ENCODE data around the gene ADK.

ADK gene

DNA sequence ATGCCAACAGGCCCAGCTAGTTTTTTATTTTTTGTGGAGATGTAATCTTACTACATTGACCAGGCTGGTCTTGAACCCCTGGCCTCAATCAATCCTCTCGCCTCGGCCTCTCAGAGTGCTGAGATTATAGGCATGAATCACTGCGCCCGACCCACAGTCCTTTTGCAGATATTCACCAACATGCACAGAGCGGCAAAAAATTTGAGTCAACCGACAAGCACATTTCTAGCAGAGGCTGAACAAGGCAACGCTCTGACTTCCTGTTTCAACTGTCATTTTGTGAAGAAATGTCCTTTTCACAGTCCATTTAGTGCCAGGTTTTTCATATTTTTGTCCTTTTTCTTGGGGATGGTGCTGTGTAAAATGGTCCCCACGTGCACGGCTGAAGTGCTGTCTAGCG lies 604.3 kb downstream of the ADK start:
- no peak for DNase-seq
